HG03439 (cell line): Measurements from ENCODE around the gene RSPH9.

ENCODE experiments used
- ATAC-seq: cut with Tn5 transposase; IDR thresholded peaks from one replicate; pipeline ENCODE4 v1.9.1; 2021; ENCODE audit warnings: mild to moderate bottlenecking, moderate library complexity; ENCODE audit not compliant: unreplicated experiment

Gene RSPH9

GRCh38 chr6:43667245-43668150 lies 22.7 kb downstream of the RSPH9 start:
- peak; percentile 39 for ATAC-seq

GRCh38 chr6:43668151-43669028 lies 23.6 kb downstream of the RSPH9 start:
- peak; percentile 40 for ATAC-seq

GRCh38 chr6:43669050-43669921 lies 24.4 kb downstream of the RSPH9 start:
- ATAC-seq: no peak

- ATAC-seq: no peak
These were observed 25.2 kb downstream of the RSPH9 start for GRCh38 chr6:43669922-43670622.

GRCh38 chr6:43670623-43670986 lies 25.8 kb downstream of the RSPH9 start:
- no peak for ATAC-seq

GRCh38 chr6:43671011-43671800 lies 26.4 kb downstream of the RSPH9 start:
- ATAC-seq: no peak

GRCh38 chr6:43671801-43672690 lies 27.2 kb downstream of the RSPH9 start:
- ATAC-seq: no peak

GRCh38 chr6:43673444-43674084 lies 28.7 kb downstream of the RSPH9 start:
- ATAC-seq: no peak

GRCh38 chr6:43674291-43674690 lies 29.5 kb downstream of the RSPH9 start:
- no peak for ATAC-seq

GRCh38 chr6:43674921-43675320 lies 30.1 kb downstream of the RSPH9 start:
- ATAC-seq: no peak

- ATAC-seq: no peak
These were observed 32.2 kb downstream of the RSPH9 start for GRCh38 chr6:43676962-43677606.

- ATAC-seq: no peak
These were observed 32.9 kb downstream of the RSPH9 start for GRCh38 chr6:43677759-43678158.

- no peak for ATAC-seq
These were observed 33.5 kb downstream of the RSPH9 start for GRCh38 chr6:43678341-43678740.

- no peak for ATAC-seq
These were observed 34.2 kb downstream of the RSPH9 start for GRCh38 chr6:43679057-43679456.

- ATAC-seq: no peak
These were observed 35.7 kb downstream of the RSPH9 start for GRCh38 chr6:43680308-43681200.

- no peak for ATAC-seq
These were observed 36.5 kb downstream of the RSPH9 start for GRCh38 chr6:43681303-43681702.
